ENCODE data around the gene KREMEN2.

DNA sequence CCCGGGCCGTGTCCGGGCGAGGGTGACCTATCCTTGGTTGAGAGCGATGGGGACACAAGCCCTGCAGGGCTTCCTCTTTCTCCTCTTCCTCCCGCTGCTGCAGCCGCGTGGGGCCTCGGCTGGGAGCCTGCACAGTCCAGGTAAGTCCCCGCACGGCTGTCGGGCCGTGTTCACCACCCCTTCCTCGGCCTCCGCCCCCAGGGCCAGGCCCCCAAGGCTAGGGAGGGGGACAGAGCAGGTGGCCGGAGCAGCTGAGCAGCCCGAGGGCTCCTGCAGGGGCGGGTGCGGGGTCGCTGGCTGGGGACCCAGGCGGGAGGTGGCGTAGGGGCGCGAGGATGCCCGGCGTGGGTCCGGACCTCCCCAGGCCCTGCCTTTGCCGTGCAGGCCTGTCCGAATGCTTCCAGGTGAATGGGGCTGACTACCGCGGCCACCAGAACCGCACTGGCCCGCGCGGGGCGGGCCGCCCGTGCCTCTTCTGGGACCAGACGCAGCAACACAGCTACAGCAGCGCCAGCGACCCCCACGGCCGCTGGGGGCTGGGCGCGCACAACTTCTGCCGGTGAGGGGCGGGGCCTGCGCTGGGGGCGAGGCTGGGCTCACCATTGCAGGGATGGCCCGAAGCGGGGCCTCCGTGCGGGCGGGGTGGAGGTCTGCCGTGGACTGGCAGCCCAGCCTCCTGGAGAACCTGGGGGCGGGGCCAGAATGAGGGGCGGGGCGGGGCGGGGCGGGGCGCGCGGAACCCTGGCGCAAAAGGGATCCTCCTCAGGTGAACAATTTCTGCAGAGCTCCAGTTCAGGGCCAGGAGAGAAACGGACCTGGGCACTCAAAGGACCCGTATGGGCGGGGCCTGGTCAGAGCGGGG is 631 bp downstream of the KREMEN2 start:
- no peak for TF ChIP-seq POLR2A (IDR thresholded peaks at IDR 0.05)
- TF ChIP-seq, protein P1, sequence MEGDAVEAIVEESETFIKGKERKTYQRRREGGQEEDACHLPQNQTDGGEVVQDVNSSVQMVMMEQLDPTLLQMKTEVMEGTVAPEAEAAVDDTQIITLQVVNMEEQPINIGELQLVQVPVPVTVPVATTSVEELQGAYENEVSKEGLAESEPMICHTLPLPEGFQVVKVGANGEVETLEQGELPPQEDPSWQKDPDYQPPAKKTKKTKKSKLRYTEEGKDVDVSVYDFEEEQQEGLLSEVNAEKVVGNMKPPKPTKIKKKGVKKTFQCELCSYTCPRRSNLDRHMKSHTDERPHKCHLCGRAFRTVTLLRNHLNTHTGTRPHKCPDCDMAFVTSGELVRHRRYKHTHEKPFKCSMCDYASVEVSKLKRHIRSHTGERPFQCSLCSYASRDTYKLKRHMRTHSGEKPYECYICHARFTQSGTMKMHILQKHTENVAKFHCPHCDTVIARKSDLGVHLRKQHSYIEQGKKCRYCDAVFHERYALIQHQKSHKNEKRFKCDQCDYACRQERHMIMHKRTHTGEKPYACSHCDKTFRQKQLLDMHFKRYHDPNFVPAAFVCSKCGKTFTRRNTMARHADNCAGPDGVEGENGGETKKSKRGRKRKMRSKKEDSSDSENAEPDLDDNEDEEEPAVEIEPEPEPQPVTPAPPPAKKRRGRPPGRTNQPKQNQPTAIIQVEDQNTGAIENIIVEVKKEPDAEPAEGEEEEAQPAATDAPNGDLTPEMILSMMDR (IDR thresholded peaks at IDR 0.05 in 4 of 5, conservative IDR thresholded peaks at IDR 0.05 in 1 of 5), result no peak
